EH (cell line): ENCODE results near the gene GRK4.
"Not testable (repeated sequence)": the region's sequence is repeated elsewhere in the genome, so short reads cannot be mapped to it uniquely, and the experiment has no call there.

ENCODE experiments used
- DNase-seq: peaks from one replicate; pipeline ENCODE4 v3.0.0-alpha.2; 2015; ENCODE audit warnings: low read depth

The GRK4 gene

DNA sequence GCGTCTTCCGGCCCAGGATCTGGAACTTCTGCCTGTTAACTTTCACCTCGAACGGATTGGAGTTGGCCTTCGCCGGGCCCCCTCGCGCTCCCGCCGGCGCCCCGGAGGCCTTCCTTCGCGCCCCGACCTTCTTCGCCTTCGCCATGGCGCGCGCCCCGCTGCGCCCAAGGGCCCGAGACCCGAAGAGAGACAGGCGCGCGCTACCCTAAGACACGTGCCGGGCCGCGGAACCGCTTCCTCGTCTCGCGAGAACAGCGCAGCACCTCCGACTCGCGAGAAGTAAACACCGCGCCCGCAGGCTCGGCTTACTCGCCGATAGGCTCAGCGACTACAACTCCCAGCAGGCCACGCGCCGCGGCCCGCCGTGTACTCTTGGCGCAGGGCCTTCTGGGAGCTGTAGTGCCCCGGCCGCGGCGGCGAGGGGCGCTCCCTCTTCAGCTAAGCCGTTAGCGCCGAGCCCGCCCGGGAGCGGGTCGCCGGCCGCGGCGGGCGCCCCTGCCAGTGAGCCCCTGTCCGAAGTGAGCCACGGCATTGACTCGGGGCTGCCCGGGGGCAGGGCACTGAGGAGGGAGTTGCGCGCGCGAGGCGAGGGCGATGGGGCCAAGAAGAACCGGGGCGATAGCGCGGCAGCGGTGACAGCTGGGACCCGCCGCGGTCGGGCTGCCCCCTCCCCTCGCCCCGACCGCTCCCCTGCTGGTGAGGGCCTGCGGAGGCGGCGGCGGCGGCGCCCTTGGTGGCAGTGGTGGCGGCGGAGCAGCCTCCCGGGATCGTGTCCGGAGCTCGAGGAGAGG, at the start of gene GRK4, which contains the start of gene NOP14:
TSS of gene GRK4 (plus strand) at position 397 of the 791 bp plus-strand sequence. CDS start 500 bp downstream, outside the sequence.
TSS of gene NOP14 (minus strand) at position 232 of the 791 bp plus-strand sequence. CDS start at position 145, 87 bp downstream.
- peak; percentile 98 for DNase-seq

DNA sequence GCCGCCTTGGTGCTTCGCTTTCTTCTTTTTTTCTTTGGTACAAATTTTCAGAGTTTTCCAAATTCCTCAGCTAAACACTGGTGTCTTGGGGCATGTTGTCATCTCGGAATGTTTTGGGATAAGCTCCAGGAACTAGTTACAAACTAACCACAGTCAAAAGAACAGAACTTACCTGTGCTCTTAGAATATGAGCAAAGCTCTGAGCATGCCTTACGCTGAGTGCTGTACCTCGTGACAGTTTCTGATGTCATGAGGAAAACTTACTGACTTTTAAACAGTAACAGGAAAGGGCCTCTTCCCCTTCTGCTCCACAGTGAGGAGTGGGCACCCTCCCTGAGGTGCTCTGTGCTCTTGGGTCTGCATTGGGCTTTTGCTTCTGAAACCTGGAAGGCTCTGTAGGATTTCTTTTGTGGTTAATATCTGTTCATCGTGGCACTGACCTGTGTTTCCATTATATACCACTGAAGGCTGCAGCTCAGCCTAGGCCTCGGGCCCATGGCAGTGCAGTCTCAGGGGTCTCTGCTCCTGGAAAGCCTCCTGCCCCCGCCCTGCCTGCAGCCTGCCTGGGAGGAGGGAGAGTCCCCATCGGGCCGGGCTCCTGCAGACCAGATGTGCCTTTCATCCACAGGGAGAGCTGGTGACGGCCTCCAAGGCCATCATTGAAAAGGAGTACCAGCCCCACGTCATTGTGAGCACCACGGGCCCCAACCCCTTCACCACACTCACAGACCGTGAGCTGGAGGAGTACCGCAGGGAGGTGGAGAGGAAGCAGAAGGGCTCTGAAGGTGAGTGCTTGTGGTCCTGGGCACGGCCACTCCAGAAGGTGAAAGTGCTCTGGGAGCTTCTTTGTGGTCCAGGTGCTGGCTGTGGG, 48.9 kb upstream of the GRK4 start:
- DNase-seq, result no peak

DNA sequence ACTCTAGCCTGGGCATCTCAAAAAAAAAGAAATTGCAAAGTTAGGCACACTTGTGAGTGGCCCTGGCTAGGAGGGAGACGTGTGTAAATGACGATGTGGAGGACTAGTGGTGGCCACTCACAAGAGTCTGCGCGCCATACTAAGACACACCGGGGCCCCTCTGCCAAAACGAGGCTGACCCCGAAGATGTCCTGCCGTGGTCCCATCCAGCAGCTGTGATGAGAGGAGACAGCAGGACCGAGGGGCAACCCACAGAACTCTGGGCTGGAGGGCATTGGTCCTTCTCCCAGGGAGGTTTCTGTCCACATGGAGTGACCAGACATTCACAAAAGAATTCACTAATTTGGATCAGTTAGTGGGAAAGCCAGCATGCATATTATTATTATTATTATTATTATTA, 47.6 kb upstream of the GRK4 start:
- no peak for DNase-seq

DNA sequence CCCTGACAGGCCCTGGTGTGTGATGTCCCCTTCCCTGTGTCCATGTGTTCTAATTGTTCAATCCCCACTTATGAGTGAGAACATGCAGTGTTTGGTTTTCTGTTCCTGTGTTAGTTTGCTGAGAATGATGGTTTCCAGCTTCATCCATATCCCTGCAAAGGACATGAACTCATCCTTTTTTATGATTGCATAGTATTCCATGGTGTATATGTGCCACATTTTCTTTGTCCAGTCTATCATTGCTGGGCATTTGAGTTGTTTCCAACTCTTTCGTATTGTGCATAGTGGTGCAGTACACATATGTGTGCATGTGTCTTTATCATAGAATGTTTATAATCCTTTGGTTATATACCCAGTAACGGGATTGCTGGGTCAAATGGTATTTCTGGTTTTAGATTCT, 46.7 kb upstream of the GRK4 start:
- DNase-seq, result not testable (repeated sequence)

DNA sequence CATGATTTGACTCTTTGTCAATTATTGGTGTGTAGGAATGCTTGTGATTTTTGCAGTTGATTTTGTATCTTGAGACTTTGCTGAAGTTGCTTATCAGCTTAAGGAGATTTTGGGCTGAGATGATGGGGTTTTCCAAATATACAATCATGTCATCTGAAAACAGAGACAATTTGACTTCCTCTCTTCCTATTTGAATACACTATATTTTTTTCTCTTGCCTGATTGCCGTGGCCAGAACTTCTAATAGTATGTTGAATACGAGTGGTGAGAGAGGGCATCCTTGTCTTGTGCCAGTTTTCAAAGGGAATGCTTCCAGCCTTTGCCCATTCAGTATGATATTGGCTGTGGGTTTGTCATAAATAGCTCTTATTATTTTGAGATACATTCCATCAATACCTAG, 45.1 kb upstream of the GRK4 start:
- not testable (repeated sequence) for DNase-seq

DNA sequence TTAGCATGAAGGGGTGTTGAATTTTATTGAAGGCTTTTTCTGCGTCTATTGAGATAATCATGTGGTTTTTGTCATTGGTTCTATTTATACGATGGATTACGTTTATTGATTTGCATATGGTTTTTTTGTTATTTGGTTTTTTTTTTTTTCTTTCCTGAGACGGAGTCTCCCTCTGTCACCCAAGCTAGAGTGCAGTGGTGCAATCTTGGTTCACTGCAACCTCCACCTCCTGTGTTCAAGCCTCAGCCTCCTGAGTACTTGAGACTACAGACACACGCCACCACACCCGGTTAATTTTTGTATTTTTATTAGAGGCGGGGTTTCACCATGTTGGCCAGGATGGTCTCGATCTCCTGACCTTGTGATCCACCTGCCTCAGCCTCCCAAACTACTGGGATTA, 44.7 kb upstream of the GRK4 start:
- DNase-seq, result not testable (repeated sequence)

DNA sequence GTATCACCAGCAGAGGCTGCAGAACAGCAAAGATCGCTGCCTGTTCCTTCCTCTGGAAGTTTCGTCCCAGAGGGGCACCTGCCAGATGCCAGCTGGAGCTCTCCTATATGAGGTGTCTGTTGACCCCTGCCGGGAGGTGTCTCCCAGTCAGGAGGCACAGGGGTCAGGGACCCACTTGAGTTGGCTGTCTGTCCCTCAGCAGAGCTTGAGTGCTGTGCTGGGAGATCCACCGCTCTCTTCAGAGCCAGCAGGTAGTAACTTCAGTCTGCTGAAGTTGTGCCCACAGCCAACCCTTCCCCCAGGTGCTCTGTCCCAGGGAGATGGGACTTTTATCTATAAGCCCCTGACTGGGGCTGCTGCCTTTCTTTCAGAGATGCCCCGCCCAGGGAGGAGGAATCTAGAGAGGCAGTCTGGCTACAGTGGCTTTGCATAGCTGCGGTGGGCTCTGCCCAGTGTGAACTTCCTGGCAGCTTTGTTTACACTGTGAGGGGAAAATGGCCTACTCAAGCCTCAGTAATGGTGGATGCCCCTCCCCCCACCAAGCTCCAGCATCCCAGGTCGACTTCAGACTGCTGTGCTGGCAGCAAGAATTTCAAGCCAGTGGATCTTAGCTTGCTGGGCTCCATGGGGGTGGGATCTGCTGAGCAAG, 40.8 kb upstream of the GRK4 start:
- peak; percentile 74 for DNase-seq

DNA sequence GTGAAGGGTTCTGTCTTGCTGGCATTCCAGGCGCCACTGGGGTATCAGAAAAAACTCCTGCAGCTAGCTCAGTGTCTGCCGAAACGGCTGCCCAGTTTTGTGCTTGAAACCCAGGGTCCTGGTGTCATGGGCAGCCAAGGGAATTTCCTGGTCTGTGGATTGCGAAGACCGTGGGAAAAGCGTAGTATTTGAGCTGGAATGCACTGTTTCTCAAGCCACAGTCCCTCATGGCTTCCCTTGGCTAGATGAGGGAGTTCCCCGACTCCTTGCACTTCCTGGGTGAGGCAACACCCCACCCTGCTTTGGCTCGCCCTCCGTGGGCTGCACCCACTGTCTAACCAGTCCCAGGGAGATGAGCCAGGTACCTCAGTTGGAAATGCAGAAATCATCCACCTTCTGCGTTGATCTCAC, 40.2 kb upstream of the GRK4 start:
- DNase-seq, result peak; percentile 70

DNA sequence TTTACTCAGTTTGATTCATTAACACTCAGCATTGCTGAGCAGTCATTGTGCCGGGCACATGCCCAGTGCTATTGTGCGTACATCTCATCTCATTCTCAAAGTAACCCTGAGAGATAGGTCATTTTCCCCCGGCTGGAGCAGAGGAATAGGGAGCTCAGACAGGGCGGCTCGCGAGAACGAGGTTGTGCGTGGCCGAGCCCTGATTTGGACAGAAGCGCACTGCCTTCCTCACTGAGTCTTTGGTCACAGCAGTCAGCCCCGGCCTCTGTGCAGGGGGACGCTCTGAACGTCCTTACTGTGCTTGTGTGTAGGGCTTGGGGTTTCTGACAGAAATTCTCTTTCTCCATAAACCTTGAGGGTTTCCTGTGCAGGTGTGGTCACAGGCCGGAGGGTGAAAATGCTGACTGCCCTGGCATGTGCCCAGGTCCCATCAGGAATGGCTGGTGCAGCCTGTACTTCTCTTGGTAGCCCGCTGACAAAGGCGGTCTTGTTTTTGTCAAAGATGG, 39.6 kb upstream of the GRK4 start:
- DNase-seq, result no peak

DNA sequence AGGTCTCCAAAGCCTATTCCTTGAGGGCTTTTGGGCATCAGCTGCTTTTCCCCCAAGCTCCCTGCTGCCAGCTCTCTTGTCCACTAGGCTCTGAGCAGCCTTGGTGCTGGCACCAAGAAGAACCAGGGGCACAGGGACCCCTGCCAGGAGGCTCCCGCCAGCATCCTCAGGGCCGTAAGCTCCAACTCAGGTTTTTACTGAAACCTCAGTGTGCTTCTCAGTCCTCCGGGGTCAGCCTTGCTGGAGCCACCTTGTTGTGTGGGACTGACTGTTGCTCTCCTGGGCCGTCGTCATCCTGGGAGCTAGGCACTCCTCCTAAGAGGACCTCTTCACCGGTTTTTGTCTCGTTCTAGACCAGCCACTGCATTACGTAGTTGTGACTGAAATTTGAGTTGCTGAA, 39.1 kb upstream of the GRK4 start:
- no peak for DNase-seq

DNA sequence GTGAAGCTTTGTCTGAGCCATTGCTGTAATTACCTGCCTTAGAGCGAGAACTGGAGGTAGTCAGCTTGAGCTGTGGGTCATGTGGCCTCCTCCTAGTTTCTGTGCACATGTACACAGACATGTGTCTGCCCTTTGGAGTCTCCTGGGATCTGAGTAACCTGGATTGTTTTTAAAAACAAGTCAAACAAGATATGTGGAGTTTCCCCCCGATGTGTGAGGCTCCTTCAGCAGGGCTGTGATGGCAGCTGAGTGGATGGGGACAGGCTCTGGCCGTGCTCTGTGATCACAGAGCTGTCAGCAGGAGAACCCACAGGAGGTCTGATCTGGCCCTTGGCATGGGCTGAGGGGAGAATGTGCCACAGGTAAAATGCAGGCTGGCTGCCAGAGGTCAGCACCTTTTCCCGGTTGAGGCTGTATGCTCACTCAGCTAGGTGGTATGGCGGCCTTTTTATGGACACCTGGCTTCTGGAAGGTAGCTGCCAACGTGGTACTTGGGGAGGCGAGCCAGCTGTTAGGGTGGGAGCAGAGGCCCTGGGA, 38.5 kb upstream of the GRK4 start:
- no peak for DNase-seq

DNA sequence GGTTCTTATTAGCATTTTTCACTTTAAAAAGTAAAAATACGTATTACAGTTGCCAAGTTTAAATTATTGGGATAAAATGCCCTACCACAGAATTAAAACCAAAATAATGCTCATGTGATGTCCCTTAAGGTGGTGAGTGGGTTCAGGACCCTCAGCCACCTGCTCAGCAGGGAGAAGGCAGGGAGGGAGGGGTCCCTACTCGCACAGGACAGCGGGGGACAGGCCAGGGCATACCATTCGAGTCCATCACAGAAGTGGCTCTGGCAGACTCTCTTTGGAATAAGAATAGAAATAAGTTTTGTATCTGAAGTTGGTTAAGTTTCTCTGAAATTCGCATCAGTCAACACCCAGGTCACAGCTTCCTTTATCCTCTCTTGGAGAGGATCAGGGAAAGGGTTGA, 37.9 kb upstream of the GRK4 start:
- DNase-seq, result no peak

DNA sequence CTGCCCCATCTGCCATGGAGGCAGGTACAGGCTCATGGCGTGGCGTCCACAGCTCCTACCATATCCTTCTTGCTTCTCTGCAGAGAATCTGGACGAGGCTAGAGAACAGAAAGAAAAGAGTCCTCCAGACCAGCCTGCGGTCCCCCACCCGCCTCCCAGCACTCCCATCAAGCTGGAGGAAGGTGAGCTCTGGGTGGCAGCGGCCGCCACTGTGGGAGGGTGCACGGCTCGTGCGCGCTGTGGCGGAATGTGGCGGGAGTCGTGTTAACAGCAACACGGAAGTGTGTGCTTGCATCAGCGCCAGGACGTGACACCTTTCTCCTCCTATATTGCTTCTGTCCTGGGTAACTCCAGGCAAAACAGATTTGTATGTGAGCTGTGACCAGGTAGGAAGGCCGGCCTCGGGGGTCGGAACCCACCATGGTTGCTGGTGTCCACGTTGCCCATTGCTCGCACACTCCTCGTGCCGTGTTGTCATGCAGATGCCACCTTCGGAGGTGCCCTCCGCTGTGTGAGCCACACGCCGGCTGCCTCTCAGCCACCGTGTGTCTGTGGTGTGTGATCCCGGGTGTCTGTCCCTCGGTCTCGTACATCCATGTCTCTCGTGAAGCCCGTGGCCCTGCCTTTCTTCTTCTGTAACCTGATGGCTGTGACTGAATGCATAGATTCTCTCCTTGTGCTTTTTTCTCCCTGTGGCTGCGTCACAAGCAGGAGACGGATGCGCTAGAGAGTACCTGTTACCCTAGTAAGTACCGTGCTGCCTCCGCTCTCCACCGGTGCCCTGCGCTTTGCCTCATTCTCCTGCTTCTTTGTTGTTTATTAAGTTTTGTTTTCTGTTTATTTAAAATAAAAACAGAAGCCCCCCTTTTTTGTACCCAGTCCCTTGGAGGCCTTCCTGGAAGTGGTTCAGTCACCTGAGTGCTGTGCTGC, 37.2 kb upstream of the GRK4 start:
- no peak for DNase-seq

DNA sequence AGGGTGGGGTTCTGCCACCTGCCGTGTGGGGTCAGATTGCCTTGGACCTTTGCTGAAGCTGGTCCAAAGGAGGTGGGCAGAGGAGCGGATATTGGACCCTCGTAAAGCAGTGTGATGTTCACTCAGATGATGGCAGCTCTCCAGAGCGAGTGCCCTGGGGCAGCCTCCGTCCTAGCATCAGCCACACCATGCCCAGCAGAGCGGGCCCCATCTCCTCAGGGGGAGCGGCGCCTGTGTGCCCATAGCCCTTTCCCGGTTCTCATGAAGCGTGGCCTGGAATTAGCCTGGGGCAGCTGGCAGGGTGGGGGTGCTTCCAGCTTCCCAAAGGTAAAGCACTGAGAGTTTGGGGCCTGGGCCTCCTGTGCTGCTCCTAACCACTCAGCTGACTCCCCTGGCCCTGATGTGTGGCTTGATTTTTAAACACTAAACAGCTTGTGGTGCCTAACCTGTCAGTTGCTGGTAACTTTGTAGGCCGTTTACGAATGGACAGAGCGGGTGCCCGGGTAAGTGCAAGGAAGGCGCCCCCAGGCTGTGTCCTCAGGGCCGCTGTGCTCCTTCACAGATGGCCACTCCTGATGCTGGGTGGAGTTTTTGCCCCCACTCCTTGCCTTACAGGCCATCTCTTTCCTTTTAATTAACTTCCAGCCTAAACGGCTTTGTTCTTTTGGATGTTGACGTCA, 36.2 kb upstream of the GRK4 start:
- no peak for DNase-seq

DNA sequence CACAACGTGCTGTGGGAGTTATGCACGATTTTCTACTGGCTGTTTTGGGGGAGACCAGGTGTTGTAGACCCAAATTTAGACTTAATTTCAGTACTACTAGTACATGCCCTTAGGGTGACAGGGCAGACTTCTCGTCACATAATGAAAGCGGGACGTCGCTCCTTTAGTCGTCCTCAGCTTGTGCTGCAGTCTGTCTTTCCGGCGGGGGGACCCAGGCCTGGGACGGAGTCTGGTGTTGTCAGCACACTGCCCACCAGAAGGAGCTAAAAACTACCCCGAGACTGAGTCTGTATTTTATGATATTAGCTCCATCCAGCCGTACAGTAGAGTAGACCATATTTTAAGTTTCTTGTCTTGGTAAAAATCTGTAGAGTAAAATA, 35.7 kb upstream of the GRK4 start:
- DNase-seq, result no peak

DNA sequence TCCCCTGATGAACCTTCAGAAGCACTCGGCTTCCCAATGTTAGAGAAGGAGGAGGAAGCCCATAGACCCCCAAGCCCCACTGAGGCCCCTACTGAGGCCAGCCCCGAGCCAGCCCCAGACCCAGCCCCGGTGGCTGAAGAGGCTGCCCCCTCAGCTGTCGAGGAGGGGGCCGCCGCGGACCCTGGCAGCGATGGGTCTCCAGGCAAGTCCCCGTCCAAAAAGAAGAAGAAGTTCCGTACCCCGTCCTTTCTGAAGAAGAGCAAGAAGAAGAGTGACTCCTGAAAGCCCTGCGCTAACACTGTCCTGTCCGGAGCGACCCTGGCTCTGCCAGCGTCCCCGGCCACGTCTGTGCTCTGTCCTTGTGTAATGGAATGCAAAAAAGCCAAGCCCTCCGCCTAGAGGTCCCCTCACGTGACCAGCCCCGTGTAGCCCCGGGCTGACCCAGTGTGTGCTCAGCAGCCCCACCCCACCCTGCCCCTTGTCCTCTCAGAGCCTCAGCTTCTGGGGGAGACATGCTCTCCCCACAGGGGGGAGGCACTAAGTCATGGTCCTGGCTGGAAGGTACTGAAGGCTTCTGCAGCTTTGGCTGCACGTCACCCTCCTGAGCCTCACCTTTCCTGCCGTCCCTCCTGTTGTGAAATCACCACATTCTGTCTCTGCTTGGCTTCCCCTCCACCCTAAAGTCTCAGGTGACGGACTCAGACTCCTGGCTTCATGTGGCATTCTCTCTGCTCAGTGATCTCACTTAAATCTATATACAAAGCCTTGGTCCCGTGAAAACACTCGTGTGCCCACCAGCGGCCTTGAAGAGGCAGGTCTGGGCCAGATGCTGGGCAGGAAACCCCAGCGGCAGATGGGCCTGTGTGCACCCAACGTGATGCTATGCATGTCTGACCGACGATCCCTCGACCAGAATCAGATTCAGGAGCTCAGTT, 34.9 kb upstream of the GRK4 start:
- DNase-seq, result no peak

DNA sequence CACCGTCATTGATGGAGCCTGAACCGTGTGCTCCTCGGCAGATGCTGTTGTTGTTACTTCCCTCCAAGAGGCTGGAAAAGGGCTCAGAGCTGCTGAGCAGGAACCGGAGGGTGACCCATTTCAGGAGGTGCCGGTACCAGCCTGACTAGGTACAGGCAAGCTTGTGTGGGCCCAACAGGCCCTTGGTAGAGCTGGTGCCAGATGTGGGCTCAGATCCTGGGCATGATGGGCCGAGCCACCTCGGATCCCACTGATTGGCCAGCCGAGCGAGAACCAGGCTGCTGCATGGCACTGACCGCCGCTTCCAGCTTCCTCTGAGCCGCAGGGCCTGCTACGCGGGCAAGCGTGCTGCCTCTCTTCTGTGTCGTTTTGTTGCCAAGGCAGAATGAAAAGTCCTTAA, 33.9 kb upstream of the GRK4 start:
- DNase-seq, result no peak

DNA sequence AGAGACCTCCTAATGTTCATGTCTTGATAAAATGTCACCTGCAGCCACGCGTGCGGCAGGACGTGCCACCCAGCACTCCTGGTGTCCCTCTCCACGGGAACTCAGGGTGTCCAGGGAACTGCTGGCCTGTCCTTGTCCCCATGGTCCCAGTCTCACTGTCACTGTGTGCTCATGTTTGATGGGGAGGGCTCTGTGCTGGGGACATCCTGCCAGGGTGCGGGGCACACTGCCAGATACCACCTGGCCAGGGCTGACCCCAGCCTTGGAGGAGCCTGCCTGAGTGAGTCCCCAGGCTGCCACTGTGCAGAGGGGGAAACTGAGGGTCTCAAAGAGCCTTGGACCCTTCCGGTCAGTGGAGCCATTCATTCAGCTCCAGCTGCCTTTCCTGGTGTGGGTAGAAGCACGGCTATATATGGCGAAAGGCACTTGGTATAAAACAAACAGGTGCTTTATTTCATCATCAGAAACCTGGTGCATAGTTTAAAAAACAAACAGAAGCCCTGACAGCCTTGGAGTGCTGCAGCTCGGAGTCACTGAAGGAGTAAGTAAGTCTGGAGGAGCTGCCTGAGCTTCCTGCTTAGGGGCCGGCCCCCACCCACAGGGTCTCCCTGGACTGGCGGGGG, 33.1 kb upstream of the GRK4 start:
- no peak for DNase-seq
